Activated gamma-delta T cell treated with Interleukin-2 at 50 U/mL for 16 hours (primary cell): ENCODE measurements around the gene NLGN1.

Source experiments
- DNase-seq: peaks from one replicate; pipeline ENCODE4 v3.0.0-alpha.2; 2020

The NLGN1 gene

GRCh38 chr3:173732237-173732636 is 334.7 kb downstream of the NLGN1 start:
- DNase-seq = no peak

- DNase-seq = no peak
Observed at GRCh38 chr3:173733029-173733652, 335.6 kb downstream of the NLGN1 start.

GRCh38 chr3:173734473-173734872 is 336.9 kb downstream of the NLGN1 start:
- DNase-seq = no peak

GRCh38 chr3:173734895-173735294 is 337.4 kb downstream of the NLGN1 start:
- no peak for DNase-seq

- no peak for DNase-seq
Observed at GRCh38 chr3:173735841-173736240, 338.3 kb downstream of the NLGN1 start.

- DNase-seq = no peak
Observed at GRCh38 chr3:173737167-173737808, 339.7 kb downstream of the NLGN1 start.

GRCh38 chr3:173739726-173740125 is 342.2 kb downstream of the NLGN1 start:
- no peak for DNase-seq

- no peak for DNase-seq
Observed at GRCh38 chr3:173742491-173742890, 344.9 kb downstream of the NLGN1 start.

- no peak for DNase-seq
Observed at GRCh38 chr3:173743111-173743510, 345.6 kb downstream of the NLGN1 start.

- DNase-seq = no peak
Observed at GRCh38 chr3:173743516-173743915, 346.0 kb downstream of the NLGN1 start.

GRCh38 chr3:173744479-173744878 is 346.9 kb downstream of the NLGN1 start:
- no peak for DNase-seq

- DNase-seq = no peak
Observed at GRCh38 chr3:173744895-173745294, 347.4 kb downstream of the NLGN1 start.

- DNase-seq = no peak
Observed at GRCh38 chr3:173745952-173746682, 348.6 kb downstream of the NLGN1 start.

- no peak for DNase-seq
Observed at GRCh38 chr3:173747427-173747826, 349.9 kb downstream of the NLGN1 start.

GRCh38 chr3:173748105-173748504 is 350.6 kb downstream of the NLGN1 start:
- no peak for DNase-seq

GRCh38 chr3:173750095-173750494 is 352.6 kb downstream of the NLGN1 start:
- no peak for DNase-seq

GRCh38 chr3:173750591-173750990 is 353.0 kb downstream of the NLGN1 start:
- DNase-seq = no peak

- DNase-seq = no peak
Observed at GRCh38 chr3:173753593-173753992, 356.0 kb downstream of the NLGN1 start.

- no peak for DNase-seq
Observed at GRCh38 chr3:173755161-173755560, 357.6 kb downstream of the NLGN1 start.

- no peak for DNase-seq
Observed at GRCh38 chr3:173761161-173761560, 363.6 kb downstream of the NLGN1 start.

GRCh38 chr3:173762501-173762900 is 365.0 kb downstream of the NLGN1 start:
- no peak for DNase-seq

GRCh38 chr3:173770011-173770410 is 372.5 kb downstream of the NLGN1 start:
- no peak for DNase-seq

GRCh38 chr3:173770796-173771573 is 373.4 kb downstream of the NLGN1 start:
- no peak for DNase-seq
